Measurements from ENCODE around the gene EPM2AIP1.
"Not testable (repeated sequence)": the region's sequence is repeated elsewhere in the genome, so short reads cannot be mapped to it uniquely, and the experiment has no call there.

The EPM2AIP1 gene

DNA sequence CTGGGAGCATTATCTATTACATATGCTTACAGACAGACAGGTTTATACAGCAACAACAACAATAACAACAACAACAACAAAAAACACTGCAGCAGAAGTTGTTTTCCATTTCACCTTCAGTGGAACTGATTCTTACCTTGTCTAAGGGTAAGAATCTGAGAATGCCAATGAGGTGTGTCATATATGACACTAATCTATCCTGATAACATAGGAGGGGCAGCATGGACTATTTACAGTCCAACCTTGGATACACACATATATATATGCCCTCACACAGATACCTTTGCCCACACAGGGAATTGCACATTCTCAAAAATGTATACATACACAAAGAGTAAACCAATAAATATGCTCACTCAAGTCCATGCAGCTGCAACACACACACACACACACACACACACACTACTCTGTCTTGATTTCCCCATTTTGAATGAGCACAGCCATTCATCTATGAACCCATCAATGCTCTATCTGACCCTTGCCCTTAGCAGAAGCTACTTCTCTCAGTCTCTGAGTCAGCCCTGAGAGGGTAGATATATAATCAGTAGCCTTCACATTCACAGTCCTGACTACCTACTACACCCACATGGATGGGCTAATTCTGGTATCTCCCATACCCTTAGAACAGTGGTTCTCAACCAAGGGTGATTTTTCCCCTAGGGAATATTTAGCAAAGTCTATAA, 38.3 kb downstream of the EPM2AIP1 start:
- DNase-seq (ENCODE audit: low read depth), result no peak

DNA sequence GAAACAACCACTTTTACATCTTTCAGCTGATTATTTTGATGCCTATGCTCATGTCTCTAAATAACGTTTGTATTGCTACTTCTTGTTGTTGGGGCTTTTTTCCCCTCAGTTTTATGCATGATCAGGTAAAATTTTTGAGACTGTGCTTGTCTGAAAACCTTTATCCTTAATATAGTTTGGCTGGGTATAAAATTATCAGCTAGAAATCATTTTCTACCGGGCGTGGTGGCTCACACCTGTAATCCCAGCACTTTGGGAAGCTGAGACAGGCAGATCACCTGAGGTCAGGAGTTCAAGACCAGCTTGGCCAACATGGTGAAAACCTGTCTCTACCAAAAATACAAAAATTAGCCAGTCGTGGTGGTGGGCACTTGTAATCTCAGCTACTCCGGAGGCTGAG, 45.1 kb downstream of the EPM2AIP1 start:
- not testable (repeated sequence) for DNase-seq (ENCODE audit: low read depth)

DNA sequence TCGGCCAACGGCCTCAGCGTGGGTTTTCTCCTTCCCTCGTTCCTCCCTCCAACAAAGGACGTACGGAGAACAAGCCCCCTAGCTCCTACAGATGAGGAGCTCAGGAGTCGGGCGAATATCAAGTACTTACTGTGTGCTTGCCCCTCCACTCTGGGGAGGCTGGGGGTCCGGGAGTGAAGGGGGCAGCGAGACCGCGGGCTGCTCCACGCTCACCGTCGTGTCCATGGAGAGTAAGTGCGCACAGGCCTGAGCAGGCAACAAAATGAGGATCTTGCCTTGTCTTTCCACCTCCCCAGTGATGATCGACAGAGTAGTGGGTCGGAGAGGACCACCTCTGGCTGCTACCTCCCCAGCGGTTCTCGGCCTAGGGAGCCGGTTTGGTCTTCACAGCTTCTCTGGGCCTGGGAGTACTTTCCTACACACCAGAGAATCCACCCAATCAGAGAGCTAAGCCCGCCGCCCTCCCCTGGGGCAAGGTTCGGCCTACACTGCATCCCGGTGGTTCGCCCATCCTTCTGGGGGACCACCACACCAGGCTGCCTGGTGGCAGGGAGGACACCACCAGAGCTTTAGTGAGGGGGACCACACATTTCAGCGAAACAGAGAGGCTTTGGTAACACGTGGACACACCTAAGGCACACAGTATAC, 47.5 kb downstream of the EPM2AIP1 start:
- no peak for DNase-seq (ENCODE audit: low read depth)

DNA sequence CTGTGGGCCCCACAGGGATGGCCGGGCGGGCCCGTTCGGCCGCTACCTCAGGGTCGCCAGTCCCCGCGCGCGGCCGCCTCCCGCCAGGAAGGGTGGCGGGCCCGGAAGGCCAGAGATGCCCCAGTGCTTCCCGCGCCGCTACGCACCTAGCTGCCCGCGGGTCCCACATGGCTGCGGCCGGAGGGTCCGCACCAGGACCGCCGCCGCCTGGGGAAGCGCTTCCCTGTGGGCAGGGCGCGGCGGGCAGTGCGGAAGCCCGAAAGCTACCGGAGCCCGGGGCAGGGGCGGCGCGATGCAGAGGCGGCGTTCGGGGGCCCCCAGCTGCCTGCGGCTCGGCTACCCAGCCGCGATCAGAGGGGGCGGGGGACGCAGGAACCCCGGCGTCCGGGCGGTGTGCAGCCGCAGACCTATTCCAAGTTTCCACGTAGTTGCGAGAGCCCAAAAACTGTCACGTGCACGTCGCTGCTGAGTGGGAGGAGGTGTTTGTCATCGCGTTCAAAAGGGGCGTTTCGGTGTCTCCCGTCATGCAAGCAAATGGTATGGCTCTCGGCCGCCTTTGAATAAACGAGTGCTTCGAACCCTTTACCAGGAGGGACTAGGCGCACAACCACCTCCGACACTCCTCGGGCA, 48.2 kb downstream of the EPM2AIP1 start, which contains the start of gene TRANK1:
TRANK1 (minus strand) TSS at position 414 of the 630 bp plus-strand sequence; CDS start at position 169, 245 bp downstream.
- peak; percentile 80 for DNase-seq (ENCODE audit: low read depth)

DNA sequence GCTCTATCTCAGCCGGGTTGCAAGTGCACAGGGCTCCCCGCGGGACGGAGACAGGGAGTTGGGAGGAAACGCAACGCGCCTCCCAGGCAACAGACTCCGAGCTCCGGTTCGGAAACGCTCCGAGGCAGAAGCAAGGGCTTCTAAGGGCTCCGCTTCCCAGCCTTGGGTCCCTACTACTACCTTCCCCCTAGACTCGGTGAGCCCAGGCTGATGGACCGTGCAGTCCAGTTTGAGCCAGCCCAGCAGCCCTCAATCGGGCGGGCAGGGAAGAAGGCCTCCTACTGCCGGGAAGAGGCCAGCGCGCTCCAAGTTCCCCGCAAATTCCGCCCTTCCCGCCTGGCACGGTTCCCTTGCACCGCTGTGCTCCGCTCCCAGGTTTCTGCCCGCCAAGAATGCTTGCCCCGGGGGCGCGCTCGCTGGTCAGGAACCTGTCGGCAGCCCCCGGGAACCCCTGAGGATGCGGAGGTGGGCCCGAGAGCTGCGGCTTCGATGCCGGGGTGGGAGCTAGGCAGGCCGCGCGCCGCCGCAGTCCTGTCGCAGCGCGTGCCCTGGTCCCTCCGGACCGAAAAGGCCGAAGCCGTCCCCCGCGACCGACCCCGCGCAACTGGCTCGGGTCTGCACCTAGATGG, 48.8 kb downstream of the EPM2AIP1 start:
- DNase-seq (ENCODE audit: low read depth), result peak; percentile 14

DNA sequence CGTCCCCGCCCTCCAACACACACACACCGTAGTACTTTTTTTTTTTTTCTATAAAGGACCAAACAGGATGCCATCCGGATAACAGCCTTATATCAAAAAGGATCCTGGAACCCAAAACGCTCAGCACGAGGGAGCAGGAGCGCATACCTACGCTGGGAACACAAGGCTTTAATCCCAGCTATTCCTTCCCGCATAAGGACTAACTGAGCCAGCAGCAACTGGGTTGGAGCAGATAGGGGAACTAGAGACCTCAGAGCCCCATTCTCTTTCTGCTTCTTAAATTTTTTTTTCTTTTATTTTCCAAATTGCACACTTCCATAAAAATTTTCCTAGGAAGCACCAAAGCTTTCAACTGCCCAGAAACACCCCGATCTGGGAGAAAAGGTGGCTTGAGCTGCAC, 49.3 kb downstream of the EPM2AIP1 start:
- no peak for DNase-seq (ENCODE audit: low read depth)

DNA sequence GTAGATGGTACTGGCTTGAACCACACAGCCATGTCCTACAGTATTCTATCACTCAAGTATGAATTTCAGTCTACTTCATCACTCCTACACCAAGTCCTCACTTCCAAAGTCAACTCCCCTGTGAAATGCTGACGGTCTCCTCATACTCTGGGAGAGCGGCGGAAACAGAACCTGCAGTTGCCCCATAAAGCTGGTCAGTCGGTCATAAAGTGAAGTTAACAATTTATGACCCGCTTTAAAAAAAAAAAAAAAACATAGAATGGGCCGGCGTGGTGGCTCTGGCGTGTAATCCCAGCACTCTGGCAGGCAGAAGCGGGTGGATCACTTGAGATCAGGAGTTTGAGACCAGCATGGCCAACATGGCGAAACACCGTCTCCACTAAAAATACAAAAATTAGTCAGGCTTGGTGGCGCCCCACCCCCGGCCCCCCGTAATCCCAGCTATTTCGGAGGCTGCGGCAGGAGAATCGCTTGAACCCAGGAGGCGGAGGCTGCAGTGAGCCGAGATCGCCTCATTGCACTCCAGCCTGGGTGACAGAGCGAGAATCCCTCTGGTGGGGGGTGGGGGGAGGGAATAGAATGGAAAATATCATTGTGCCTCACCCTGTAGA, 50.2 kb downstream of the EPM2AIP1 start:
- DNase-seq (ENCODE audit: low read depth), result no peak

DNA sequence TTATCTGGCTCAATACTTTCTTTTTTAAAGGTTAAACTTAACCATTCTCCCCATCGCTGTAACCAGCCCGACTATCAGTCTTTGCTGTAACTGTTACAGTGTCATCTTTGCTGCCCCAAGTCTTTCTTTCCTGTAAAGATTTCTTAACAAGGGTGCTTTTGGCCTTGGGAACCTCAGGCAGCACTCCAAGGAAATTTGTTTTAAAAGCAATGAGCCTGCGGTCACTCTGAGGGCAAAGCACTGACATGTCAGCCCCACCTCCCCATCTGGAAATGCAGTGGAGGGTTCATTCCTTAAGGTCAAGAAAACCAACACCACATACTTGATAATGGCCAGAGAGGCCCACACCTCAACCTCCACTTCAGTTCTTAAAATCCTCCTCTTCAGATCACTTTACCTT, 51.3 kb downstream of the EPM2AIP1 start:
- DNase-seq (ENCODE audit: low read depth), result no peak

DNA sequence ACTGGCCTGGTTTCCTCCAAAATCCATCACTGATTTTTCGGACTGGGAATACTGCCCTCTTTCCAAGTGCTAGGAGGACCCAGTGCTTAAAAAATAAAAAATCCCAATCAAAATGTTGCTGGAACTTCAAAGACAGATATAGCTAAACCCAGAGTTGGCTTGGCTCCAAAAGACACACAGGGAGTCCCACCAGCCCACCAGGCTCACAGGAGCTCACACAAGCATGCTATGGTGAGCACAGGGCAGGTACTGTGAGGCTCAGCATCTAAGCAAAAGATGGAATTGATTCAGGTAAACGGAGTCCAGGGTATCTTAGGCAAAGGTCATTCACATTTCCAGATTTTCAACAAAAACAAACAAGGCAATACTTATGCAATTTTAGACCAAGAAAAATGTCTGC, 51.8 kb downstream of the EPM2AIP1 start:
- DNase-seq (ENCODE audit: low read depth), result no peak

DNA sequence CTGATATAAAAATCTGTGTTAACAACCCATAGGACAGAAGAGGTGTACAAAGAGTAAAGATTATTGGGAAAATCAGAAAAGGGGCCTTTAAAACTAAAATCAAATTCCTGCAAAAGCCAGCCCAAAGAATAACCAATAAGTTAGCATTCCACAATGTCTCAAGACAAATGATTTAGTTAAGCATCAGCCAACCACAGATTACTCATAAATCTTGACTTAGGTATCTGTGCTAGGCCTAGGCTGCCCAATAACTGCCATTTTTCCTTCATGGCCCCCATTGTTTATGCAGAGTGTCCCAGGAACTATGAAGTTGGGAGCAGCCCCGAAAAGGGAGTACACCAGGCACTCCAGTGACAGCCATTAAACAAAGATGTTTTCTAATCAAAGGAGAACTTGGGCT, 55.4 kb downstream of the EPM2AIP1 start:
- no peak for DNase-seq (ENCODE audit: low read depth)

All from activated T-cell treated with anti-CD3 and anti-CD28 coated beads for 24 hours (primary cell).